NT2/D1 (cell line): ENCODE data around the gene MOBP.

Experiments
- SUZ12 ChIP-seq: IDR thresholded peaks from 2 replicates; pipeline ENCODE4 v1.6.1; 2011; ENCODE audit not compliant: insufficient read length, insufficient read depth; ENCODE audit errors: extremely low read depth
- YY1 ChIP-seq: IDR thresholded peaks from 2 replicates; pipeline ENCODE4 v1.6.1; 2011; ENCODE audit not compliant: insufficient read length, insufficient read depth
- ZNF274 ChIP-seq: IDR thresholded peaks from 2 replicates; pipeline ENCODE4 v1.6.1; 2011; ENCODE audit warnings: mild to moderate bottlenecking, low read depth, low read length

- TF ChIP-seq YY1, result no peak
- TF ChIP-seq ZNF274, result no peak
- no peak for TF ChIP-seq SUZ12
Measured at GRCh38 chr3:39519103-39519502, 51.6 kb downstream of the MOBP start.
